ENCODE data around the gene MYO1D.
"Not testable (repeated sequence)": the region's sequence is repeated elsewhere in the genome, so short reads cannot be mapped to it uniquely, and the experiment has no call there.

The MYO1D gene

DNA sequence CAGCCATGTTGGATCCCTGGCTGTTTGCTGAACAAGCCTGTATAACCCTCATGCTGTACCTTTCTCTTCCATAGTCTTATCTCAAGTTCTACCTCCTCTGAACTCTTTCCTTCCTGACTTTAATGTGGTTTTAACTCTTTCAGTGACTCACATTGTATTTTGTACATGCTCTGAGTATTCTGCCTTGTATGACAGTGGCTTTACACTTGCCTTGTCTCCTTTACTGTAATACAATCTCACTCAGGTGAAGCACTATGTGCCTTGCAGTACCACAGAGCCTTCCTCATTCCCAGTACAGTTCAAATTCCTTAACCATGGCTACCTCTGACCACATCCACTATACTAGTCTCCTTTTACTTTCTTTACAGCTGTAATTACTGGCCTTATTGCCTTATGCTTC lies 418.6 kb downstream of the MYO1D start:
- Histone ChIP-seq H3K4me1 (ENCODE audit: control insufficient read depth, insufficient read depth, low read length) (no peaks in the 10 kb centered on the region), H3K27ac (ENCODE audit: low read length) (no peak overlapping the region), H3K27me3 (ENCODE audit: control insufficient read depth in 1 of 2, insufficient read depth in 2 of 2, low read length in 2 of 2) (no peaks in the 10 kb centered on the region), H3K9ac (ENCODE audit: low read length in 2 of 2) (no peak overlapping the region), H3K4me3 (ENCODE audit: low read length in 2 of 2) (no peak overlapping the region), H3K36me3 (ENCODE audit: control insufficient read depth in 2 of 2, insufficient read depth in 2 of 2, low read length in 2 of 2) (peaks cover 35 to 38% of the 10 kb centered on the region in 2 donors), H3K9me3 (ENCODE audit: control insufficient read depth in 2 of 2, low read length in 2 of 2) (no peaks in the 10 kb centered on the region)

DNA sequence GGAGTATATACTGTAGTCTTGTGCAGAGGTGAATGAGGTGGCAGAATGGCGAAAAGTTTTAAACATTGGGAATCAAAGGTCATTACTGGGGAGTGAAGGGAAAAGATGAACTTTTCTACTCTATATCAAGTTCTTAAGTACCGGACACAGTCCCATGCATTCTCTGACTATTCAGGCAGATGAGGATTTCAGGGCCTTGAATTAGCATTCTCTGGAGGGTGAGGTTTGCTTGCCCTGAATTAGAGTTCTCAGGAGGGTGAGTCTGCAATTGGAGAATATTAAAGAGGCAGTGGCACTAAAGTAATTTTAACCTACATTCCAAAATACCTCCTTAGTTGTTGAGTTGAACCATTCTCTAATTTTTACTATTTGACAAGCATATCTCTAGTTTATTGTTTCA lies 423.6 kb downstream of the MYO1D start:
- H3K4me3 ChIP-seq (ENCODE audit: low read length in 2 of 2) = no peak overlapping the region
- H3K36me3 ChIP-seq (ENCODE audit: control insufficient read depth in 2 of 2, insufficient read depth in 2 of 2, low read length in 2 of 2) = peaks cover 29 to 48% of the 10 kb centered on the region in 2 donors
- H3K27me3 ChIP-seq (ENCODE audit: control insufficient read depth in 1 of 2, insufficient read depth in 2 of 2, low read length in 2 of 2) = no peaks in the 10 kb centered on the region
- H3K9me3 ChIP-seq (ENCODE audit: control insufficient read depth in 2 of 2, low read length in 2 of 2) = no peaks in the 10 kb centered on the region
- no peak overlapping the region for H3K27ac ChIP-seq (ENCODE audit: low read length)
- no peaks in the 10 kb centered on the region for H3K4me1 ChIP-seq (ENCODE audit: control insufficient read depth, insufficient read depth, low read length)
- H3K9ac ChIP-seq (ENCODE audit: low read length in 2 of 2) = no peak overlapping the region

DNA sequence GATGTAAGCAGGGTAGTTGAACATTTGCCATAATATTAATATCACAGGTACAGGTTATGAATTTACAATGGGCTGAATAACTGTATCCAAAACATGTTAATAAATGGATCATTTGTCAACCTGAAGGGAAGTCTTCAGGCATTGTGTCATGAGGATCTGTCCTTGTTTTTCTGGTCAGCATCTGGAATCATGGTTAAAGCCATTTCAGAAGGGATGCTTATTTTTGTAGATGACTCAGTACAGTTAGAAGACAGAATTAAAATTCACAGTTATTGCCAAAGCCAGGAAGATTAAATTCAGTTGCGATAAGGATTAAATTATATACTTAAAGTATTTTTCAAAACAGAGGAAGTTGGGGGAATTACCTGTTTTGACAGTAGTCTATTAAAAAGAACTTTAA lies 424.6 kb downstream of the MYO1D start:
- Histone ChIP-seq H3K27ac (ENCODE audit: low read length) (no peak overlapping the region), H3K9ac (ENCODE audit: low read length in 2 of 2) (no peak overlapping the region), H3K4me3 (ENCODE audit: low read length in 2 of 2) (no peak overlapping the region), H3K36me3 (ENCODE audit: control insufficient read depth in 2 of 2, insufficient read depth in 2 of 2, low read length in 2 of 2) (peaks cover 26 to 47% of the 10 kb centered on the region in 2 donors), H3K9me3 (ENCODE audit: control insufficient read depth in 2 of 2, low read length in 2 of 2) (no peaks in the 10 kb centered on the region), H3K4me1 (ENCODE audit: control insufficient read depth, insufficient read depth, low read length) (no peaks in the 10 kb centered on the region), H3K27me3 (ENCODE audit: control insufficient read depth in 1 of 2, insufficient read depth in 2 of 2, low read length in 2 of 2) (no peaks in the 10 kb centered on the region)

DNA sequence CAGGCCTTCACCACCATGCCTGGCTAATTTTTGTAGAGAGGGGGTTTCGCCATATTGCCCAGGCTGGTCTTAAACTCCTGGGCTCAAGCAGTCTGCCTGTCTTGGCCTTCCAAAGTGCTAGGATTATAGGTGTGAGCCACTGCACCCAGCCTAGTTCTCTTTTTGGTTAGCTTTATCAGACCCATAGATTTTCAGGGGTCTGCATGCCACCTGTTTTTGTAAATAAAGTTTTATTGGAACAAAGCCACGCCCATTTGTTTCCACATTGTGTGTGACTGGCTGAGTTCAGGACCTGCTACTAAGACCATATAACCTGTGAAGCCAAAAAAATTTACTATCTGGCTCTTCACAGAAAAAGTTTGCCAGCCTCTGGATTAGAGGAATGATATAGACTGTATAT lies 425.0 kb downstream of the MYO1D start:
- no peak overlapping the region for H3K27ac ChIP-seq (ENCODE audit: low read length)
- no peaks in the 10 kb centered on the region for H3K9me3 ChIP-seq (ENCODE audit: control insufficient read depth in 2 of 2, low read length in 2 of 2)
- no peaks in the 10 kb centered on the region for H3K27me3 ChIP-seq (ENCODE audit: control insufficient read depth in 1 of 2, insufficient read depth in 2 of 2, low read length in 2 of 2)
- H3K4me1 ChIP-seq (ENCODE audit: control insufficient read depth, insufficient read depth, low read length) = no peaks in the 10 kb centered on the region
- no peak overlapping the region for H3K4me3 ChIP-seq (ENCODE audit: low read length in 2 of 2)
- H3K9ac ChIP-seq (ENCODE audit: low read length in 2 of 2) = no peak overlapping the region
- peaks cover 28 to 49% of the 10 kb centered on the region in 2 donors for H3K36me3 ChIP-seq (ENCODE audit: control insufficient read depth in 2 of 2, insufficient read depth in 2 of 2, low read length in 2 of 2)

DNA sequence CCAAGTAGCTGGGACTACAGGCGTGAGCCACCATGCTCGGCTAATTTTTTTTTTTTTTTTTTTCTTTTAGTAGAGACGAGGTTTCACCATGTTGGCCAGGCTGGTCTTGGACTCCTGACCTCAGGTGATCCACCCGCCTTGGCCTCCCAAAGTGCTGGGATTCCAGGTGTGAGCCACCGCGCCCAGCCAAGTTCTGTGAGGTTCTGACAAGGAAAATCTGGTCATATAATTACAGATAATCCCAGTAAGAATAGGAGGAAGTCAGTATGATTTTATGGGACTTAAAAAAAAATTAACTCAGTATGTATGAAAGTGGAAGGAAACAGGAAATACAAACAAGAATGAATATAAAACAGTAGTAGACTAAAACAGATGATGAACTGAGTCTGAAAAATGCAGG lies 426.5 kb downstream of the MYO1D start:
- peaks cover 27 to 49% of the 10 kb centered on the region in 2 donors for H3K36me3 ChIP-seq (ENCODE audit: control insufficient read depth in 2 of 2, insufficient read depth in 2 of 2, low read length in 2 of 2)

DNA sequence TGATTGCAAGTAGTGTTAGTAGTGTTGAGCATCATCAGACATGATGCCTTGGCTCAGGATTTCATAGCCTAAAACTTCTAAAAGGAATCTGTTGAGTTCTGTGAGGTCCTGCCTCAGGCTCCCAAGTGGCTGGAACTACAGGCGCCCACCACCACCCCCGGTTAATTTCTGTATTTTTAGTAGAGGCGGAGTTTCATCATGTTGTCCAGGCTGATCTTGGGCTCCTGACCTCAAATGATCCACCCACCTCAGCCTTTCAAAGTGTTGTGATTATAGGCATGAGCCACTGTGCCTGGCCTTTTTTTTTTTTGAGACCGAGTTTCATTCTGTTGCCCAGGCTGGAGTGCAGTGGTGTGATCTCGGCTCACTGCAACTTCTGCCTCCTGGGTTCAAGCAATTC lies 427.0 kb downstream of the MYO1D start:
- H3K9ac ChIP-seq (ENCODE audit: low read length in 2 of 2) = no peak overlapping the region
- no peaks in the 10 kb centered on the region for H3K27me3 ChIP-seq (ENCODE audit: control insufficient read depth in 1 of 2, insufficient read depth in 2 of 2, low read length in 2 of 2)
- H3K9me3 ChIP-seq (ENCODE audit: control insufficient read depth in 2 of 2, low read length in 2 of 2) = no peaks in the 10 kb centered on the region
- H3K4me1 ChIP-seq (ENCODE audit: control insufficient read depth, insufficient read depth, low read length) = no peaks in the 10 kb centered on the region
- no peak overlapping the region for H3K4me3 ChIP-seq (ENCODE audit: low read length in 2 of 2)
- no peak overlapping the region for H3K27ac ChIP-seq (ENCODE audit: low read length)
- H3K36me3 ChIP-seq (ENCODE audit: control insufficient read depth in 2 of 2, insufficient read depth in 2 of 2, low read length in 2 of 2) = peaks cover 23 to 45% of the 10 kb centered on the region in 2 donors

More for the DNA sequence above, 426.5 kb downstream of the MYO1D start:
- not testable (repeated sequence) for H3K9me3 ChIP-seq (ENCODE audit: control insufficient read depth in 2 of 2, low read length in 2 of 2); H3K4me1 ChIP-seq (ENCODE audit: control insufficient read depth, insufficient read depth, low read length); H3K9ac ChIP-seq (ENCODE audit: low read length in 2 of 2); H3K27me3 ChIP-seq (ENCODE audit: control insufficient read depth in 1 of 2, insufficient read depth in 2 of 2, low read length in 2 of 2); H3K4me3 ChIP-seq (ENCODE audit: low read length in 2 of 2); H3K27ac ChIP-seq (ENCODE audit: low read length)

DNA sequence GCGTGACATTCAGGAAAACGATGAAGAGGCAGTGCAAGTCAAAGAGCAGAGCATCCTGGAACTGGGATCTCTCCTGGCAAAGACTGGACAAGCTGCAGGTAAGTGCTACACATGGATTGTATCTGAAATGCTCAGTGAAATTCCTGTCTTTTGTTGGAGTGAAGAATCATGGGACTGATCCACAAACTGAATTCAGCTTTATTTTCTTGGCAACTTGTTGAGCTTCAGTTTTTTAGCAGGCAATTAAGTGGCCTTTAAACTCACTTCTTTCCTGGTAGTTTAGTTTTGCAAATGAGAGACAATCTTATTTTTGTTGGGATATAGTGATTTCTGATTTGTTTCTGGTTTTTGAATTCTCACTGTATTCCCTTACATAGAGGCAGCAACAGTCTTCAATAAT lies 430.0 kb downstream of the MYO1D start:
- Histone ChIP-seq H3K9ac (ENCODE audit: low read length in 2 of 2) (no peak overlapping the region), H3K27me3 (ENCODE audit: control insufficient read depth in 1 of 2, insufficient read depth in 2 of 2, low read length in 2 of 2) (no peaks in the 10 kb centered on the region), H3K4me1 (ENCODE audit: control insufficient read depth, insufficient read depth, low read length) (peaks cover 3% of the 10 kb centered on the region), H3K36me3 (ENCODE audit: control insufficient read depth in 2 of 2, insufficient read depth in 2 of 2, low read length in 2 of 2) (peaks cover 17 to 26% of the 10 kb centered on the region in 2 donors), H3K9me3 (ENCODE audit: control insufficient read depth in 2 of 2, low read length in 2 of 2) (no peaks in the 10 kb centered on the region), H3K4me3 (ENCODE audit: low read length in 2 of 2) (no peak overlapping the region), H3K27ac (ENCODE audit: low read length) (no peak overlapping the region)

DNA sequence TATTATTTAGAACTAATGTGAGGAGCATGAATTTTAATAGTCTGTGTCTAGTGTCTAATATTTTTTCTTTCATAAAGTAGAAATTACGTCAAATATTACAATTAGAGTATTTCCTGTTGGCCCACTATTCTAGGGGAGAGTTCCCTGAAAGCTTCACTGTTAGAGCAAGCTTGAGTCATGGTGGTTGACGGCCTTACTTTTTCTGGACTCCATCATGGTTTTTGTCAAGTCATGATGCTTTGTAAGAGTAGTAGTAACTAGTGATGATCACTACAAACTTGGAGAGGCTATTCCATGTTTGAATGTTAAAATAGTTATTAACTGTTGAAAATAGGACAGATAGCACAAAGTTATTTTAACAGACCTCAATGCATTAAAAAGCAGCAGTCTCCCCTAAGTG lies 431.0 kb downstream of the MYO1D start:
- Histone ChIP-seq H3K36me3 (ENCODE audit: control insufficient read depth in 2 of 2, insufficient read depth in 2 of 2, low read length in 2 of 2) (peaks cover 13 to 16% of the 10 kb centered on the region in 2 donors), H3K27ac (ENCODE audit: low read length) (no peak overlapping the region), H3K4me3 (ENCODE audit: low read length in 2 of 2) (peak overlapping the region; percentile 93 to 98), H3K4me1 (ENCODE audit: control insufficient read depth, insufficient read depth, low read length) (peaks cover 3% of the 10 kb centered on the region), H3K9me3 (ENCODE audit: control insufficient read depth in 2 of 2, low read length in 2 of 2) (no peaks in the 10 kb centered on the region), H3K9ac (ENCODE audit: low read length in 2 of 2) (peak overlapping the region in 1 of 2 donors; percentile 90), H3K27me3 (ENCODE audit: control insufficient read depth in 1 of 2, insufficient read depth in 2 of 2, low read length in 2 of 2) (no peaks in the 10 kb centered on the region)

DNA sequence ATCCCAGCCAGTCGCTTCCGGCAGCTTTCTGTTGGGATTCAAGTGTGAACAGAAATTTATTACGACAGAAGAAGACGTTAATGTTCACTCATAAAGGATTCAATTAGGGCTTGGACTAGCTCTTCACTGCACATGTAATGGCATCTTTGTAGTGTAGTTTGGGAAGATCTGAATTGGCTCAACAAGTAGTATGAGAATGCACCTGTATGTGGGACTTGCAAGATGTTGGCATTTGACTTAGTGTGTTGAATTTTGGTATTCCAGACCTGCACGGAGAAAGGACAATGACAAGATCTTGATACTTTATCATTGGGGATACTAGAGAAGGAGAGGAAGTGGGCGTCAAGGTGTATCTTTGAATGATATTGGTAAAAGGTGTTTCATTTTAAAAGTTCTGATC lies 431.4 kb downstream of the MYO1D start:
- Histone ChIP-seq H3K9ac (ENCODE audit: low read length in 2 of 2) (peak overlapping the region; percentile 85 to 90), H3K36me3 (ENCODE audit: control insufficient read depth in 2 of 2, insufficient read depth in 2 of 2, low read length in 2 of 2) (peaks cover 13 to 16% of the 10 kb centered on the region in 2 donors), H3K4me1 (ENCODE audit: control insufficient read depth, insufficient read depth, low read length) (peaks cover 3% of the 10 kb centered on the region), H3K27me3 (ENCODE audit: control insufficient read depth in 1 of 2, insufficient read depth in 2 of 2, low read length in 2 of 2) (no peaks in the 10 kb centered on the region), H3K4me3 (ENCODE audit: low read length in 2 of 2) (peak overlapping the region; percentile 93 to 98), H3K9me3 (ENCODE audit: control insufficient read depth in 2 of 2, low read length in 2 of 2) (no peaks in the 10 kb centered on the region), H3K27ac (ENCODE audit: low read length) (no peak overlapping the region)

DNA sequence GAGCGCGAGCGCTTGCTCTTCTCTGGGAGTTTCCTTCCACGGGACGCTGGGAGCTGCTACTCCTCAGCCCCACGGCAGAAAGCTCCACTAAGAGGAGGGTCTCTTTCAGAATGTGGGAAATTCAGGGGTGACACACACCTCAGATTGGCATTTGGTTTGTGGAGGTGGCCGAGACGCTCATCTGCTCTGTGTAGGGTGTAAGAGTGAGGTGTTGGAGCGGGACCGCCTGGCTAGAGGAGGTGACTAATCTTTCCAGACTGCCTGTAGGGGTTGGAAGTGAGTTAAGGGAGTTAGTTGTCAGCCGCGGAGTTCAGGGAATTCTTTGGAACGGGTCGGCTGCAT lies 431.9 kb downstream of the MYO1D start:
- peaks cover 3% of the 10 kb centered on the region for H3K4me1 ChIP-seq (ENCODE audit: control insufficient read depth, insufficient read depth, low read length)
- no peaks in the 10 kb centered on the region for H3K27me3 ChIP-seq (ENCODE audit: control insufficient read depth in 1 of 2, insufficient read depth in 2 of 2, low read length in 2 of 2)
- H3K27ac ChIP-seq (ENCODE audit: low read length) = peak overlapping the region; percentile 66
- peak overlapping the region; percentile 85 to 90 for H3K9ac ChIP-seq (ENCODE audit: low read length in 2 of 2)
- no peaks in the 10 kb centered on the region for H3K9me3 ChIP-seq (ENCODE audit: control insufficient read depth in 2 of 2, low read length in 2 of 2)
- peaks cover 13 to 16% of the 10 kb centered on the region in 2 donors for H3K36me3 ChIP-seq (ENCODE audit: control insufficient read depth in 2 of 2, insufficient read depth in 2 of 2, low read length in 2 of 2)
- H3K4me3 ChIP-seq (ENCODE audit: low read length in 2 of 2) = peak overlapping the region; percentile 93 to 98

DNA sequence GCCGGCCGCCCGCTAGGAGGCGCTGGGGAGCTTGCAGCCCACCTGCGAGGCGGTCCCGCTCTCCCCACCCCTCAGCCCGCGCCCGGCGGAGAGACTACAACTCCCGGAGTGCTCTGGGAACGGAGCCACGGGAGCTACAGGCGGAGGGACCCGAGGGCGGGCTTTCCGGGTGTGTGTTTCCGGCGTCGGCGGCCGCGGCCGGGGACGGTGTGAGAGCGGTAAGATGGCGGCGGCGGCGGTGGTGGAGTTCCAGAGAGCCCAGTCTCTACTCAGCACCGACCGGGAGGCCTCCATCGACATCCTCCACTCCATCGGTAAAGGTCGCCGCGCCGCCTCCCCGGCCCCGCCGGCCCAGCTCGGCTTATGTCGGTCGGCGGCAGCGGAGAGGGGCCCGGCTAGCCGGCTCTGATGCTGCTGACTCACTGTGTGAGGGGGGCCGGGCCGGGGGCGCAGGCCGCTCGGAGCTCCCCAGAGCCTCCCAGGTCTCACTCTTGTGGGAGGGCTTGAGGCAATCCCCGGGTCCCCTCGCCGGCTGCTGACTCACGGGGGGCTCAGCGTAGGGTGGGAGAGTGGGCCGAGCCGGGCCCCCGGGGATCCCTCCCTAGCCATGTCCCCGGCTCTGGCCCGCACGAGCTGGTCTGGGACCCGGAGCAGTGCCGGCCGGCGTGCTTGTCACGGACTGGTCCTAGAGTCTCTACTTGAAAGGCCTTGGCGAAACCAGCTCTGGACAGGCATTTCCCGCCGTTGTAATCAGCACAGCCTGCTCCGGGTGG lies 432.4 kb downstream of the MYO1D start, which contains the start of gene PSMD11:
PSMD11 (plus strand) TSS at position 210 of the 773 bp plus-strand sequence; CDS start at position 224, 14 bp downstream.
- Histone ChIP-seq H3K9me3 (ENCODE audit: control insufficient read depth in 2 of 2, low read length in 2 of 2) (no peaks in the 10 kb centered on the region), H3K9ac (ENCODE audit: low read length in 2 of 2) (peak within 1 kb of the TSS; percentile 85 to 90), H3K4me1 (ENCODE audit: control insufficient read depth, insufficient read depth, low read length) (peaks cover 3% of the 10 kb centered on the region), H3K27me3 (ENCODE audit: control insufficient read depth in 1 of 2, insufficient read depth in 2 of 2, low read length in 2 of 2) (no peaks in the 10 kb centered on the region), H3K27ac (ENCODE audit: low read length) (peak within 1 kb of the TSS; percentile 66), H3K4me3 (ENCODE audit: low read length in 2 of 2) (peak within 1 kb of the TSS; percentile 93 to 98), H3K36me3 (ENCODE audit: control insufficient read depth in 2 of 2, insufficient read depth in 2 of 2, low read length in 2 of 2) (peaks cover 12 to 13% of the 10 kb centered on the region in 2 donors)
